ENCODE data around the gene CBX1.

CBX1 gene

DNA sequence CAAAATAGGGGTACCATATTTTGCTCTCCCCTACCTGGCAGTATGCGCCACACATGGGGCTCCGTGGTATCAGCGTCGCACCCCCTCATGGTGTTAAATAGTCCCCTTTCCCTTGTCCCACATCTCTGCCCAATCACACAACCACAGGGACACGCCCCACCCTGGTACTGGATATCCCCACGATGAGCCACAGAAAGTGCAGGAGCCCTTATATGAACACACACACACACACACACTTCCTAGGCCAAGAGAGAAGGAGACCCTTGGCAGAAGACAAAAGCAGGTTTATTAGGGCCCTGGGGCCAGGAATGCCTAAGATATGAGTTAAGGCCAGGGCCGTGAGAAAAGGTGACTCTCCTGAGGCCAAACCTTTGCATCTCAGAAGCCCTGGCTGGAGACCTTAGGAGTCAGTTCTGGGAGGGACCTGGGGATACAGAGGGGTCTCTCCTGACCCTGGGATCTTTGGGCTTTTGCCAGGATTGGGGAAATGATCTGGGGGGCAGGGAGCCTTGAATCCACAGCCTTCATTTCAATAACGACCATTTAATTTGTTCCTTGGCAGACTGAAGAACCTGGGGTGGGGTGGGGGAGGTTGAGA lies 75.3 kb downstream of the CBX1 start:
- DNase-seq (ENCODE audit: low spot score): no peak

DNA sequence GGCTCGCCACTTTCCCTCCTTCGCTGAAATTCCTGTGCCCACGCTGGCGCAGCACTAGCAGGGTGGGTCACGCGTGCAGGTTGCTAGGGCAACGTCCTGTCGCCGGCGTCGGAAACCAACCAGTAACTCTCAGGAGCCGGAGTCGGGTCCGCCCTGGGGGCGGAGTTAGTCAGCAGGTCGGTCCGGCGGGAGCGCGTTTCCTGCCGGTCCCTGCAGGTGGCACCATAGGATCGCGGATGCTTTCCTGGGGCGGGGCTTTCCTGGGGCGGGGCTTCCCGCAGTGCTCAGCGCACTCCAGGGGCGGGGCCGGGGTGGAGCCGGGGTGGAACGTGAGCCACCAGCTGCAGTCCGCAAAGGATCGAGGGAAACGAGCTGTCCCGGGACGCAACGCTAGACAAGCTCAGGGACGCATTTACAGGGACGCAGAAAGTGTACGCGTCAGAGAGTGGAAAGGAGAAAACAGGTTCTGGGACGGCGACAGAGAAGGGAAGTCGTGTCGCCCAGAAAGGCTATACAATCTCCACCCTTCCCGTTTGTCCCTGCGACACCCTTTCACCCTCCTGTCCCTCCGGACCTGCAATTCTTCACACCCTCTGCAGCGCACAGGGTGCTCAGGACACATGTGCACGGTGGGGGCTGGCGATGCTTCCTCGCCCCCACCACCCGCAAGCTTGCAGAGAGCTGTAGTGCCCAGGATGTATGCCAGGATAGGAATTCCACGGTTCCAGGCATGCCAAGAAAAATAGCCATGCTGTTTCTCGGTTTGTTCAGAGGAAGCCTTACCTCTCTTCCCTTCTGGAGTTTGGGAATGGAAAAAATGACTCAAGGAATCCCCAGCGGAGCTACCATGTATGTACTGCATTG lies 76.0 kb downstream of the CBX1 start:
- DNase-seq (ENCODE audit: low spot score): peak; percentile 95

DNA sequence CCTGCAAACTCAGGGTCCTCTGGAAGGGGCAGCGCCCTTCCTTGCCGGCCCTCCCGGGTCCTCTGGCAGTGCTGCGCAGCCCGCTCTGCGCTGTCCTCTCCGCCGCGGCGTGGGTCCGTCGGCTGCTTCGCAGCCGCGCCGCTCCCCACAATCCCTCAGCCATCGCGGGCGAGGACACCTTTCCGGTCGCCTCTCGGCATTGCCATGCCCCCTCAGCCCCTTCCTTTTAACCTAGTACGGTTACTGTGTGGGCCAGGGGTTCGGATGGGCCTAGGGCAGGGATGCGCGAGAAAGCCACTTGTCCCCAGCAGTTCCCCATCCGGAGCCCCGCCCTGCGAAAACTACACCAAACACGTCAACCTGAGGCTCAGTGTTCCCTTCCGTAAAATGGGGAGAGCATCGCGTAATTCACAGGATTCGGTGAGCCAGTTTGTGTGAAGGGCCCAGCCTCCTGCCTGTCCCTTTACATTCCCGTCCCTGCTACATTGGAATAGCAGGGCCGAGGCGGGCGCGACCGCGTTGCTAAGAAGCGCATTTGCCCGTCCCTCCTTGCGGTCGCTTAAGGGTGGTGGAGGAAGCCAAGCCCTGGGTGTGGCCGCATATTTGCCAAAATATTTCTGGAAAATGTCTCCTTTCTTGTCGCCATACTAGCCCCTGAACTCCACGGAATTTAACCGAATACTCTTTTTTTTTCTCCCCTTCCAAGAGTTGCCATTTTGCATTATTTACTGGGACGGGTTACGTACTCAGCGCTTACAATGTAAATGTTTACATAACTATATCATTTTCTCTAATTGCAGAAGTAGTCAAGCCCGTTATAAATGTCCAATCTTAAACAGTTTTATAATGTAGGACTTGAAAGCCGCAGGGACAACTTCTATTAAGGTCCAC lies 76.9 kb downstream of the CBX1 start:
- DNase-seq (ENCODE audit: low spot score): no peak

DNA sequence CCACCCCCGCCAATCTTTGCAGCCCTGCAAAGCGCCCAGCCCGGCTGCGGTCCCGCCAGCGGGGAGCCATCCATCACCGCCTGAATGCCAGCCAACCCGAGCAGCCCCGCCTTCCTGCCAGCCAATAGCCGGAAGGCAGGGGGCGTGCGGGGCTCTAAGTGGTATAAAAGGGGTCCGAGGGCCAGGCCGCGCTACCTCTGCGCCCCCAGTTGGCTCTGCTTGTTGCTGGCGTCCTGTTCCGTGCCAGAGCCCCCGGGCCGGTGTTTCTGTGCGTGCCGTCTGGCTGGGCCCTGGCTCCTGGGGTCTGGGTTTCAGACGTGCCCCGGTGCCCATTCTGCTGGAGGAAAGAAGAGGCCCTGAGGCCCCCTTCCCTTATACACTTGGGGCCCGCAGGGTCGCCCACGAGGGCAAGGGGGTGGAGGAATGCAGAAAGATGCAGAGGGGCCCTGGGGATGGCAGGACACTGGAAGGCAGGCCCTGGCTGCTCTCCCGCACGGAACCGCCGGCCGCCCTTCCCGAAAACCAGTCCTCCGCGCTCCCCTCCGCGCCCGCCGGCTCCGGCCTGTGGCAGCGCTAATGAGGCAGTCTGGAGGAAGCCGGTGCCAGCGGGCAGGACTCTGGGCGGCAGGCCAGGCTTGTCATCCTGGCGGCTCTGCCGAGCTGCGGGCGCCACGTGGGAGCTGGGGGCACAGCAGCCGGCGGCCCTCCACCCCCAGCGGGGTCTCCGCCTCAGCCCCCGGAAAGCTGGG lies 77.7 kb downstream of the CBX1 start:
- DNase-seq (ENCODE audit: low spot score): peak; percentile 77

DNA sequence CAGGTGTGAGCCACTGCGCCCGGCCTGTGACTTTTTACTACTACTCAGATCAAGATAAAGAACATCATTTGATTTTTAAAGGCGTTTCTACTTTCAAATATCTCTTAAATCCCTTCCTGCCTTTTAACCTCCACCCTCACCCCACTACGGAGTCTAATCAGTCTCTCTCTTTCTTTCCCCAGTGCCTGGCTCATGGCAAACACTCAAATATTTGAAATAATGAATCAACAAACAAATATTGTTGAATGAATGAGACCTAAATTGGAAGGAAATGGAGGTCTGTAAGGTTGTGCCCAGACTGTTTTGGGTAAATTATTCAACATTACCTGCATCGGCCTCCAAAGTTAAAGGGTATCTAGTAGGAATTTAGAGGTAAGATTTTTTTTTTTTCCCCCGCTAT lies 78.4 kb downstream of the CBX1 start:
- no peak for DNase-seq (ENCODE audit: low spot score)

DNA sequence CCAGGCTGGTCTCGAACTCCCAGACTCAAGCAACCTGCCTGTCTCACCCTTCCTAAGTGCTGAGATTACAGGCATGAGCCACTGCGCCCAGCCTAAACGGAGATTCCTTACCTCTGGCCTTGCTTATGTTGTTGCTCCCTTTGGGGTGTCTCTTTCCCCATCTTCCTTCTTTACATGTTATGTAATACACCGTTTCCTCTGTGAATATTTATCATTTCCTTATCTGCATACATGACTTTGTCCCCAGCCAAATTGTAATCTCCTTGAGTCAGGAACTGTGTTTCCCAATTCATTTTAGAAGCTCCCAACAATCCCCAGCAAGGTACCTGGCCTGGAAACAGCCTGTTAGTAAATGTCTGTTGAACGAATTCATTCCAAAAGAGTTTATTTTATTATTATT lies 79.3 kb downstream of the CBX1 start:
- no peak for DNase-seq (ENCODE audit: low spot score)

All from AG08396 (cell line).